Common myeloid progenitor, CD34-positive (primary cell): Measurements from ENCODE around the gene TEX54.

Source experiments
- CTCF ChIA-PET: fragments of 350-600 bp; sonication (Branson Sonifier 250); formaldehyde crosslinking; loops from one replicate; lab custom pipeline; 2021; ENCODE audit warnings: antibody characterized with exemption; lab: Charles Lee
- POLR2A ChIA-PET: fragments of 350-600 bp; sonication (Branson Sonifier 250); formaldehyde crosslinking; loops from one replicate; lab custom pipeline; 2021; ENCODE audit warnings: antibody characterized with exemption; lab: Charles Lee
- DNase-seq, 3 donors: peaks; one replicate each; pipeline versions ENCODE4 v3.0.0 to v3.0.0-alpha.2; 2013
- H3K27ac ChIP-seq, 2 experiments: 1 replicate in 1 of 2; 2 replicates in 1 of 2; pipeline ENCODE4 v1.7.0; 2013; ENCODE audit warnings: inconsistent platforms in 2 of 2, low read length in 2 of 2, mild to moderate bottlenecking in 2 of 2, low read depth in 1 of 2, moderate library complexity in 1 of 2; ENCODE audit not compliant: severe bottlenecking in 2 of 2, insufficient read depth in 1 of 2, poor library complexity in 1 of 2
- H3K27me3 ChIP-seq, 5 experiments: replicated peaks in 2 of 5; 1 replicate in 3 of 5; 2 replicates in 2 of 5; pipeline versions ENCODE4 v1.6.1 to v1.7.0; 2013; ENCODE audit warnings: low read length in 4 of 5, mild to moderate bottlenecking in 2 of 5, moderate library complexity in 2 of 5, inconsistent platforms in 1 of 5; ENCODE audit not compliant: insufficient read depth in 5 of 5, control insufficient read depth in 4 of 5
- H3K36me3 ChIP-seq, 4 experiments: 1 replicate in 2 of 4; 2 replicates in 2 of 4; pipeline versions ENCODE4 v1.6.1 to v1.7.0; 2013; ENCODE audit warnings: low read length in 3 of 4, control low read depth in 1 of 4, mild to moderate bottlenecking in 1 of 4; ENCODE audit not compliant: control insufficient read depth in 4 of 4, insufficient read depth in 4 of 4
- H3K4me1 ChIP-seq, 4 experiments: 1 replicate in 3 of 4; 2 replicates in 1 of 4; pipeline versions ENCODE4 v1.6.1 to v1.7.1; 2013; ENCODE audit warnings: low read length in 3 of 4, mild to moderate bottlenecking in 3 of 4, control low read depth in 1 of 4, inconsistent platforms in 1 of 4, moderate library complexity in 1 of 4; ENCODE audit not compliant: control insufficient read depth in 4 of 4, insufficient read depth in 4 of 4; ENCODE audit errors: control extremely low read depth in 1 of 4
- H3K4me3 ChIP-seq, 7 experiments: 1 replicate in 4 of 7; 2 replicates in 3 of 7; pipeline versions ENCODE4 v1.5.1 to v1.7.0; 2013; ENCODE audit warnings: mild to moderate bottlenecking in 7 of 7, low read length in 6 of 7, moderate library complexity in 6 of 7, inconsistent platforms in 2 of 7, low read depth in 2 of 7, control low read depth in 1 of 7; ENCODE audit not compliant: insufficient read depth in 4 of 7, control insufficient read depth in 1 of 7; ENCODE audit errors: extremely low read depth in 1 of 7
- H3K9me3 ChIP-seq, 5 experiments: 1 replicate in 4 of 5; 2 replicates in 1 of 5; pipeline versions ENCODE4 v1.6.1 to v1.7.1; 2013; ENCODE audit warnings: low read length in 4 of 5, mild to moderate bottlenecking in 2 of 5, inconsistent platforms in 1 of 5, low read depth in 1 of 5, moderate library complexity in 1 of 5; ENCODE audit not compliant: control insufficient read depth in 4 of 5, insufficient read depth in 2 of 5; ENCODE audit errors: control extremely low read depth in 1 of 5
- WGBS: methylation state at CpG from one replicate; pipeline ENCODE4 v1.1.5; 2013; ENCODE audit not compliant: insufficient coverage; 5-methylcytosine and 5-hydroxymethylcytosine counted together

The TEX54 gene

GRCh38 chr11:62782753-62783152 is 49.9 kb downstream of the TEX54 start:
- H3K36me3 ChIP-seq: peaks cover 0 to 40% (median 19%) of the 10 kb centered on the region in 4 experiments
- H3K4me1 ChIP-seq: peaks cover 4 to 12% (median 10%) of the 10 kb centered on the region in 4 experiments
- H3K27me3 ChIP-seq: no peaks in the 10 kb centered on the region
- H3K4me3 ChIP-seq: no peak overlapping the region
- no peaks in the 10 kb centered on the region for H3K9me3 ChIP-seq
- 96% methylated on average over 7 of the region's 7 CpGs for WGBS
- ChIA-PET CTCF (interaction anchor here (1.1 kb wide), 1 partner anchor 47 kb away, joined by 3 read pairs; no protein-coding TSS in a partner anchor), POLR2A (no interaction called here)
- no peak for DNase-seq
- H3K27ac ChIP-seq: no peak overlapping the region
